Adrenal gland (tissue), 12 donors: ENCODE measurements around the gene EFNA4. TPM values are rescaled to one million over a fixed set of nuclear protein-coding genes. Genes with fewer than 3 reads are reported as not detected.

Experiments
- DNase-seq, 7 donors: peaks; one replicate each; pipeline ENCODE4 v3.0.0-alpha.2; 2019 to 2020
- H3K27ac ChIP-seq, 5 donors: fragments of 200-600 bp; sonication (generic) in 4 of 5; 1 replicate in 3 of 5; 2 replicates in 2 of 5; pipeline versions ENCODE4 v1.5.1 to v1.8.0; 2016 to 2020; ENCODE audit warnings: mild to moderate bottlenecking in 1 of 5
- H3K27me3 ChIP-seq: fragments of 200-600 bp; 2 replicates; pipeline ENCODE4 v1.8.0; 2021
- H3K36me3 ChIP-seq, 2 donors: fragments of 200-600 bp; replicated peaks in 1 of 2; 1 replicate in 1 of 2; 2 replicates in 1 of 2; pipeline versions ENCODE4 v1.5.1 to v1.8.0; 2018 to 2022
- H3K4me1 ChIP-seq, 2 donors: fragments of 200-600 bp; replicated peaks in 1 of 2; 1 replicate in 1 of 2; 2 replicates in 1 of 2; pipeline versions ENCODE4 v1.5.1 to v1.8.0; 2018 to 2021
- H3K4me3 ChIP-seq, 4 donors: fragments of 200-600 bp; sonication (generic) in 3 of 4; one replicate each; pipeline ENCODE4 v1.5.1; 2016 to 2018
- H3K9me3 ChIP-seq, 3 donors: fragments of 200-600 bp; sonication (generic) in 1 of 3; replicated peaks in 1 of 3; 1 replicate in 2 of 3; 2 replicates in 1 of 3; pipeline versions ENCODE4 v1.5.1 to v1.8.0; 2016 to 2021
- POLR2A ChIP-seq, 2 donors: fragments of 450-650 bp; IDR thresholded peaks; one replicate each; pipeline ENCODE4 v1.6.1; 2017; ENCODE audit warnings: antibody characterized with exemption in 2 of 2, mild to moderate bottlenecking in 2 of 2, moderate library complexity in 1 of 2
- WGBS, 4 donors: extraction: QIAGEN DNeasy Blood & Tissue Kit in 2 of 4; methylation state at CpG; one replicate each; pipeline versions ENCODE4 v1.1.5 to v1.1.7; 2013 to 2017; 5-methylcytosine and 5-hydroxymethylcytosine counted together
- intact Hi-C, 2 donors: fragments of 100-400 bp; cut with DNase I; formaldehyde crosslinking; loops; one replicate each; pipeline versions ENCODE4 v1.14.1 to v1.15.0; 2022 to 2023
- polyA plus RNA-seq, 3 donors: library from polyadenylated mRNA; stranded (reverse); fragments of 200-250 nt in 2 of 3; fragments of 350-450 nt in 1 of 3; fragmentation: Illumina TruSeq in 1 of 3; extraction: RNeasy Lipid Tissue Mini Kit (QIAGEN cat#74804) in 1 of 3; gene quantifications; one replicate each; pipeline ENCODE4 v1.2.3, GENCODE V29; 2013 to 2014
- total RNA-seq, 9 donors: library from RNA; depleted of rRNA in 4 of 9; stranded (reverse); fragments of >200 nt in 4 of 9; fragments of 120-200 nt in 1 of 9; fragmentation: NEBNext Ultra II Directional in 1 of 9; extraction: Animal tissue kit (Norgen Biotek cat#: 25700) in 1 of 9; gene quantifications; one replicate each; pipeline versions ENCODE4 v1.1.0 to v1.2.4, GENCODE V29; 2013 to 2023
- TF ChIP-seq, protein P1 (sequence below), 6 experiments: fragments of 450-650 bp in 4 of 6; fragments of 200-600 bp in 2 of 6; sonication (generic) in 1 of 6; IDR thresholded peaks; 1 replicate in 5 of 6; 2 replicates in 1 of 6; pipeline versions ENCODE4 v1.5.1 to v1.8.0; 2016 to 2021; ENCODE audit warnings: antibody characterized with exemption in 6 of 6, mild to moderate bottlenecking in 2 of 6, moderate library complexity in 1 of 6
- donor health status: healthy with polysubstance abuse.
- donor health status: Bipolar disorder and iron deficiency.
- donor health status: DM: yes; HTN: yes; CAD: no.
- donor health status: DM: no; HTN: no; CAD: no.
- donor health status: DM: no; HTN: no; CAD: no.
- donor health status: DM: yes; HTN: yes; CAD: no.

Gene EFNA4
- total and polyA plus RNA-seq, 12 donors = 3.5 to 28.7 (median 12.4) TPM

DNA sequence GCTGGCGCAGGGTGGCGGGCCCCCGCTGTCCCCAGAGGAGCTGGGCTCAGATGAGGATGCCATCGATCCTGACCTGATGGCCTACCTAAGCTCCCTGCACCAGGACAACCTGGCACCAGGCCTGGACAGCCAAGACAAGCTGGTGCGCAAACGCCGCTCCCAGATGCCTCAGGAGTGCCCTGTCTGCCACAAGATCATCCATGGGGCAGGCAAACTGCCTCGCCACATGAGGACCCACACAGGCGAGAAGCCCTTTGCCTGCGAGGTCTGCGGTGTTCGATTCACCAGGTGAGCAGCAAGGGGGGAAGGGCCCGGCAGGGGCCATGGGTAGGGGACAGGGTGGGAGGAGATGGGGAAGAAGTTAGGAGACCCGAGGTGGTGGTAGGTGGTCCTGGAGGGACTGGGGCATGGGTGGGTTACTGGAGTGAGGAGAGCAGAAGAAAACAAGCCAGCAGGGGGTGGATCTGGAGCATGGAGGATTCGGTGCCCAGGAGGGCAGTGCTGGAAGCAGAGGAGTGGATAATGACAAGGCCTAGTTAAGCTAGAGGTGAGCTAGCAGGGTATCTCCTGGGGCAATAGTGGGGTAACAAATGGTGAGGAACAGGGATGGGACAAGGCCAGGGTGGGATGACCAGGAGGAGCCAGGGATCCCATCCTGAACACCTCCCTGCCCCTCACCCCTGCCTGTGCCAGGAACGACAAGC lies 47.9 kb upstream of the EFNA4 start:
- H3K36me3 ChIP-seq = peaks cover 0 to 24% of the 10 kb centered on the region in 2 donors
- DNase-seq = peak in 3 of 7 donors; percentile 27 to 59 (median 34)
- intact Hi-C loops = no loop called here
- H3K27ac ChIP-seq = peak overlapping the region in 1 of 5 donors; percentile 18
- no peak overlapping the region for H3K4me3 ChIP-seq
- no peaks in the 10 kb centered on the region for H3K9me3 ChIP-seq
- peaks cover 44 to 58% of the 10 kb centered on the region in 2 donors for H3K4me1 ChIP-seq
- no peaks in the 10 kb centered on the region for H3K27me3 ChIP-seq
- WGBS, 4 donors = 80 to 91% (median 86%) methylated on average over 11 to 16 of the region's 16 CpGs
- TF ChIP-seq, protein P1, sequence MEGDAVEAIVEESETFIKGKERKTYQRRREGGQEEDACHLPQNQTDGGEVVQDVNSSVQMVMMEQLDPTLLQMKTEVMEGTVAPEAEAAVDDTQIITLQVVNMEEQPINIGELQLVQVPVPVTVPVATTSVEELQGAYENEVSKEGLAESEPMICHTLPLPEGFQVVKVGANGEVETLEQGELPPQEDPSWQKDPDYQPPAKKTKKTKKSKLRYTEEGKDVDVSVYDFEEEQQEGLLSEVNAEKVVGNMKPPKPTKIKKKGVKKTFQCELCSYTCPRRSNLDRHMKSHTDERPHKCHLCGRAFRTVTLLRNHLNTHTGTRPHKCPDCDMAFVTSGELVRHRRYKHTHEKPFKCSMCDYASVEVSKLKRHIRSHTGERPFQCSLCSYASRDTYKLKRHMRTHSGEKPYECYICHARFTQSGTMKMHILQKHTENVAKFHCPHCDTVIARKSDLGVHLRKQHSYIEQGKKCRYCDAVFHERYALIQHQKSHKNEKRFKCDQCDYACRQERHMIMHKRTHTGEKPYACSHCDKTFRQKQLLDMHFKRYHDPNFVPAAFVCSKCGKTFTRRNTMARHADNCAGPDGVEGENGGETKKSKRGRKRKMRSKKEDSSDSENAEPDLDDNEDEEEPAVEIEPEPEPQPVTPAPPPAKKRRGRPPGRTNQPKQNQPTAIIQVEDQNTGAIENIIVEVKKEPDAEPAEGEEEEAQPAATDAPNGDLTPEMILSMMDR (IDR thresholded peaks at IDR 0.05) = no peak
- TF ChIP-seq POLR2A (IDR thresholded peaks at IDR 0.05) = no peak

DNA sequence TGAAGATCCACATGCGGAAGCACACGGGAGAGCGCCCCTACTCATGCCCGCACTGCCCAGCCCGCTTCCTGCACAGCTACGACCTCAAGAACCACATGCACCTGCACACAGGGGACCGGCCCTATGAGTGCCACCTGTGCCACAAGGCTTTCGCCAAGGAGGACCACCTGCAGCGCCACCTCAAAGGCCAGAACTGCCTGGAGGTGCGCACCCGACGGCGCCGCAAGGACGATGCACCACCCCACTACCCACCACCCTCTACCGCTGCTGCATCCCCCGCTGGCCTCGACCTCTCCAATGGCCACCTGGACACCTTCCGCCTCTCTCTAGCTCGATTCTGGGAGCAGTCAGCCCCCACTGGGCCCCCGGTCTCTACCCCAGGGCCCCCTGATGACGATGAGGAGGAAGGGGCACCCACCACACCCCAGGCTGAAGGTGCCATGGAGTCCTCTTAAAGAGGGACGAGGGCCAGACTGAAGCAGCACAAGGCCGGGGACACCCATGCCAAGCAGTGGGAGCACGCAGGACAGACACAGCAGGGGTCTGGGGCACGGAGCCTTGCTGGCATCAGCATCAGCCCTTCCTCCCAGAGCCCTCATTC lies 47.2 kb upstream of the EFNA4 start:
- no peak for TF ChIP-seq POLR2A (IDR thresholded peaks at IDR 0.05)
- TF ChIP-seq, protein P1 (IDR thresholded peaks at IDR 0.05) = no peak
- DNase-seq = peak in 4 of 7 donors; percentile 24 to 63 (median 44)
- Histone ChIP-seq H3K4me1 (peaks cover 38 to 52% of the 10 kb centered on the region in 2 donors), H3K4me3 (no peak overlapping the region), H3K27ac (peak overlapping the region in 3 of 5 donors; percentile 53 to 76 (median 70)), H3K9me3 (no peaks in the 10 kb centered on the region), H3K36me3 (peaks cover 0 to 24% of the 10 kb centered on the region in 2 donors), H3K27me3 (no peaks in the 10 kb centered on the region)
- 73 to 82% (median 80%) methylated on average over 9 to 26 of the region's 26 CpGs for WGBS, 4 donors
- intact Hi-C loops = no loop called here

DNA sequence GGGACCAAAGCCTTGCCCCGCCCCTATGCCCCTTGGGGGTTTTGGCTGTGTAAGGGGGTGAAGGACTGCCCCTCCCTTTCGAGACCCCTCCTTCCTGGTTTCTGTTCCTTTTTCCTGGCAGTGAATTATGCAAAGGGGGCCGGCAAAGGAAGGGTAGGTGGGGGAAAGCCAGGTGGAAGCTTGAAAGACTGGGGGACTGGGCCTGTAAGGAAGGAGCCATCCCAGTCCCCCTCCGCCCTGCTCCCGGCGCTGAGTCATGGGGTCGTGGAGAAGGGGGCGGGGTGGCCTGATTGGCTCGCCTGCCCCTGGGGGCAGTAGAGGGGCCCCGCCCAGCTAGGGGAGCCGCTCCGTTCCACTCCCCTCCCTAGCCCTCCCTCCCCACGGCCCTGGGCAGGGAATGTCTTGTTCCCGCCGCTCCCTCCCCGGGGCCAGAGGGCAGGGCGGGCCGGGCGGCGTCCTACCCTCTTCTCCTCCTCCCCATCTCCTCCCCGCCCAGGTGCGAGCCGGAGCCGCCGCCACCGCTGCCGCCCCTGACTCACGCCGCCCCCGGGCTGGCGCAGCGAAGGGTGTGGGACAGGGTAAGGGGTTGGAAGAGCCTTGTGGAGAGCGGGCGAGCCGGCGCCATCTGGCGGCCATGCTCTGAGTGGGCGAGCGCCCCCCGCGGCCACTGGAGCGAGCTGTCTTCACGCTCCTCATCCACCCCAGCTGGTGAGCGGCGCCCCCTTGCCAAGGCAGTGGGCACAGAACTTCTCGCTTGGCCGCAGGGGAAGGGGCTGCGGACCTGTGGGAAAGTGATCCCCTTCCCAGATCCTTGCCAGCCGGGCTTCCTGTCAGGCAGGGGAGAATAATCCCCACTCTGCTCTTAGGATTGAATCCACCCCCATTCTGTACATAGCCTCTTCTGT lies 46.2 kb upstream of the EFNA4 start:
- Histone ChIP-seq H3K27me3 (no peaks in the 10 kb centered on the region), H3K4me3 (peak overlapping the region in 1 of 4 donors; percentile 25), H3K36me3 (peaks cover 0 to 24% of the 10 kb centered on the region in 2 donors), H3K27ac (peak overlapping the region in 4 of 5 donors; percentile 41 to 76 (median 62)), H3K4me1 (peaks cover 28 to 42% of the 10 kb centered on the region in 2 donors), H3K9me3 (no peaks in the 10 kb centered on the region)
- peak; percentile 90 to 96 (median 93) for DNase-seq
- intact Hi-C loops = no loop called here
- WGBS, 4 donors = 2 to 6% (median 4%) methylated on average over 18 to 49 of the region's 49 CpGs
- TF ChIP-seq, protein P1 (IDR thresholded peaks at IDR 0.05) = peak; percentile 96 to 99 (median 99)
- peak in 1 of 2 donors; percentile 55 for TF ChIP-seq POLR2A (IDR thresholded peaks at IDR 0.05)

DNA sequence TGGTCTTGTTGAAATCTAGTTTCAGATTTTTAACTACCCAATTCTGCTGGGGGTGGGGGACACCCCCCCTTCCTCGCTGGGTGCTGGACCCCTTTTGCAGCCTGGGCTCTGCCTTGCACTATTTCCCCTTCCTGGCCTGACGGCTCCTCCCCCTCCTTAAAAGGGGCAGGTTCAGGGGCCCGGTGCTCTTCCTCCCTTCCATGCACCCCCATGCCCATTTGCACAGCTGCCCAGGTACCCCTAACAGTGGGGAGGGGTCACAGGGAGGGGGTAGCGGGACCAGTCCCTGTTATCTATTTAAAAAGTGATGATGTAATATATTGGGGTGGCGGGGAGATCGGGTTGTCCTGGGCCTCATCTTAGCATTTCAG lies 45.6 kb upstream of the EFNA4 start:
- TF ChIP-seq POLR2A (IDR thresholded peaks at IDR 0.05) = no peak
- TF ChIP-seq, protein P1 (IDR thresholded peaks at IDR 0.05) = no peak

More for the DNA sequence above, 45.6 kb upstream of the EFNA4 start:
- peak in 5 of 7 donors; percentile 27 to 68 (median 44) for DNase-seq
- peaks cover 22 to 36% of the 10 kb centered on the region in 2 donors for H3K4me1 ChIP-seq
- H3K36me3 ChIP-seq = peaks cover 0 to 24% of the 10 kb centered on the region in 2 donors
- H3K9me3 ChIP-seq = no peaks in the 10 kb centered on the region
- no peaks in the 10 kb centered on the region for H3K27me3 ChIP-seq
- intact Hi-C loops = no loop called here
- peak overlapping the region in 1 of 4 donors; percentile 25 for H3K4me3 ChIP-seq
- peak overlapping the region in 3 of 5 donors; percentile 53 to 76 (median 70) for H3K27ac ChIP-seq
- 15 to 50% (median 42%) methylated on average over 3 to 6 of the region's 6 CpGs for WGBS, 4 donors
